Suprapubic skin (tissue), 4 donors: ENCODE data around the gene TCP10L.

ENCODE experiments used
- POLR2A ChIP-seq, 2 donors: fragments of 450-650 bp; IDR thresholded peaks; one replicate each; pipeline ENCODE4 v1.6.1; 2017; ENCODE audit warnings: antibody characterized with exemption in 2 of 2, mild to moderate bottlenecking in 2 of 2, moderate library complexity in 2 of 2
- POLR2AphosphoS5 ChIP-seq, 3 donors: sonication (generic); formaldehyde crosslinking; IDR thresholded peaks; one replicate each; pipeline ENCODE4 v1.6.1; 2017; ENCODE audit warnings: antibody characterized with exemption in 3 of 3
- TF ChIP-seq, protein P1 (sequence below), 2 donors: fragments of 200-600 bp in 1 of 2; fragments of 450-650 bp in 1 of 2; sonication (generic) in 1 of 2; IDR thresholded peaks; one replicate each; pipeline ENCODE4 v1.5.1; 2016 to 2019; ENCODE audit warnings: antibody characterized with exemption in 2 of 2, mild to moderate bottlenecking in 1 of 2, moderate library complexity in 1 of 2

DNA sequence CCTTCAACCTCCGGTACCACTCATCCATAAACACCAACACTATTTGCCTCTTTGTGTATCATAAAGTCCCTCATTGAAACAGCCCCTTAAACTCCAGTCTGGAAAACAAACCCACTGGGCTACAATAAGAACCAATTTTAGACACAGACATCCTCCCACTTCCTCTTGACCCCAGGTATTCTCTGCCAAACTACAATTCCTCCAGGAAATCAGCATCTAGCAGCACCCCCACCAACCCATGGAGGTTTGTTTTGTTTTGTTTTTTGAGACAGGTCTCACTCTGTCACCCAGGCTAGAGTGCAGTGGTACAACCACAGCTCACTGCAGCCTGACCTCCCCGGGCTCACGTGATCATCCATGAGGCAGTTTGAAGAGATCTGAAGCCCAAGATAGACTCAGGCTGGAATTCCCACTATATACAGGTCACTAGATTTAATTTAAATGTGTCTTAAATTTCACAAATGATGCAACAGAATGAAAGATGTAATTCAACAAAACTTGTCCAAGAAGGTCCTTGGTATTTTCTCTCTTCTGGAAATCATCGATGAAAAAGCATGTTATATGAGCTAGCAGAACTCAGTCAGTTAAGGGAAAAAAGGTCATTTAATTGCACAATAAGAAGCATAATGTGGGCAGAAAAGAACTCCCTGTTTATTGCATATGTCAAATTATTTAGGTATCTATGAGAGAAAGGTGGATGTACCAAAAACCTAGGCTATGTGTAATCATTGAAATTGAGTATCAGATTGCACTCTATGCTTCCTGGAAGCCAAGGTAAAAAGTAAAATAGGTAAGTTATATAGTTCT, 30.3 kb downstream of the TCP10L start:
- TF ChIP-seq, protein P1, sequence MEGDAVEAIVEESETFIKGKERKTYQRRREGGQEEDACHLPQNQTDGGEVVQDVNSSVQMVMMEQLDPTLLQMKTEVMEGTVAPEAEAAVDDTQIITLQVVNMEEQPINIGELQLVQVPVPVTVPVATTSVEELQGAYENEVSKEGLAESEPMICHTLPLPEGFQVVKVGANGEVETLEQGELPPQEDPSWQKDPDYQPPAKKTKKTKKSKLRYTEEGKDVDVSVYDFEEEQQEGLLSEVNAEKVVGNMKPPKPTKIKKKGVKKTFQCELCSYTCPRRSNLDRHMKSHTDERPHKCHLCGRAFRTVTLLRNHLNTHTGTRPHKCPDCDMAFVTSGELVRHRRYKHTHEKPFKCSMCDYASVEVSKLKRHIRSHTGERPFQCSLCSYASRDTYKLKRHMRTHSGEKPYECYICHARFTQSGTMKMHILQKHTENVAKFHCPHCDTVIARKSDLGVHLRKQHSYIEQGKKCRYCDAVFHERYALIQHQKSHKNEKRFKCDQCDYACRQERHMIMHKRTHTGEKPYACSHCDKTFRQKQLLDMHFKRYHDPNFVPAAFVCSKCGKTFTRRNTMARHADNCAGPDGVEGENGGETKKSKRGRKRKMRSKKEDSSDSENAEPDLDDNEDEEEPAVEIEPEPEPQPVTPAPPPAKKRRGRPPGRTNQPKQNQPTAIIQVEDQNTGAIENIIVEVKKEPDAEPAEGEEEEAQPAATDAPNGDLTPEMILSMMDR (IDR thresholded peaks at IDR 0.05) = no peak
- no peak for TF ChIP-seq POLR2A (IDR thresholded peaks at IDR 0.05)
- TF ChIP-seq POLR2AphosphoS5 (IDR thresholded peaks at IDR 0.05) = no peak
